Parathyroid adenoma (tissue), 2 donors: ENCODE measurements around the gene CNTNAP2.

ENCODE experiments used
- H2AFZ ChIP-seq: fragments of 300-600 bp; sonication (generic); one replicate; pipeline ENCODE4 v1.7.0; 2017; ENCODE audit warnings: antibody characterized with exemption, mild to moderate bottlenecking
- H3K27ac ChIP-seq: fragments of 300-600 bp; sonication (generic); one replicate; pipeline ENCODE4 v1.7.0; 2017
- H3K27me3 ChIP-seq: fragments of 300-600 bp; sonication (generic); one replicate; pipeline ENCODE4 v1.7.0; 2017; ENCODE audit warnings: low read length; ENCODE audit not compliant: control insufficient read depth, insufficient read depth
- H3K36me3 ChIP-seq: fragments of 300-600 bp; sonication (generic); one replicate; pipeline ENCODE4 v1.7.0; 2017; ENCODE audit warnings: low read length; ENCODE audit not compliant: control insufficient read depth, insufficient read depth
- H3K4me1 ChIP-seq: fragments of 300-600 bp; sonication (generic); one replicate; pipeline ENCODE4 v1.7.0; 2017; ENCODE audit warnings: control low read depth
- H3K4me2 ChIP-seq: fragments of 300-600 bp; sonication (generic); one replicate; pipeline ENCODE4 v1.7.0; 2017; ENCODE audit warnings: low read length
- H3K4me3 ChIP-seq: fragments of 300-600 bp; sonication (generic); one replicate; pipeline ENCODE4 v1.7.0; 2017; ENCODE audit warnings: low read depth, low read length
- H3K79me2 ChIP-seq: fragments of 300-600 bp; sonication (generic); one replicate; pipeline ENCODE4 v1.7.0; 2017; ENCODE audit warnings: control low read depth
- H3K9ac ChIP-seq: fragments of 300-600 bp; sonication (generic); one replicate; pipeline ENCODE4 v1.7.0; 2017; ENCODE audit warnings: mild to moderate bottlenecking
- H3K9me3 ChIP-seq: fragments of 300-600 bp; sonication (generic); one replicate; pipeline ENCODE4 v1.7.0; 2017; ENCODE audit warnings: low read length; ENCODE audit not compliant: control insufficient read depth
- TF ChIP-seq, protein P1 (sequence below): fragments of 300-600 bp; sonication (generic); IDR thresholded peaks from one replicate; pipeline ENCODE4 v1.7.0; 2017; ENCODE audit warnings: antibody characterized with exemption, mild to moderate bottlenecking
- donor health status: primary hyperparathyroidism.

CNTNAP2 gene

DNA sequence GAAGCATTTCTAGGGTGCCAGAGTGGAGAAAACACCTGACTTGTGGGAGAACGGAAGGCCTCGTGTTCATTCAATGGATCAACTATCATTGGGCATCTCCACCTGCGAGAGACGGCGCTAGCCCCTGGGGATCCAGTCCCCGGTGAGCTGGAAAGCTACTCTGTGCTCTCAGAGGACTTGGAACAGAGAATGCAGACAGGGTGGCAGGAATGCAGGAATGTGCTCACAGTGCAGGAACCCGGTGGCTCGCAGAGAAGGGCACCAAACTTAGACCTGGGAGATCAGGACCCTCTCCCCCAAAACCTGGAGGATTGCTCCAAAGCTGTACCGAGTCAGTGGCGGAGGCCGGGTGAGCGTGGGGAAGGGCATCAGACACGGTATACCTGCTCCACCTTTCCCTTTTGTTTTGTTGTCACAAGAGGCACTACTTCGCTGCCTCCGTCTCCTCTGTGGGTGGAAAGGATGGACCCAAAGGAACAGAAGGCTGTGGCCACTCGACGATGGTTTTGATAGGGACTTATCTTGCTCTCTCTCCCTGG is 1905.0 kb downstream of the CNTNAP2 start:
- H2AFZ ChIP-seq: no peak overlapping the region
- H3K36me3 ChIP-seq: no peaks in the 10 kb centered on the region
- no peaks in the 10 kb centered on the region for H3K27me3 ChIP-seq
- no peaks in the 10 kb centered on the region for H3K4me1 ChIP-seq
- no peak overlapping the region for H3K4me3 ChIP-seq
- H3K9ac ChIP-seq: no peak overlapping the region
- no peaks in the 10 kb centered on the region for H3K9me3 ChIP-seq
- no peak overlapping the region for H3K27ac ChIP-seq
- no peaks in the 10 kb centered on the region for H3K79me2 ChIP-seq
- TF ChIP-seq, protein P1, sequence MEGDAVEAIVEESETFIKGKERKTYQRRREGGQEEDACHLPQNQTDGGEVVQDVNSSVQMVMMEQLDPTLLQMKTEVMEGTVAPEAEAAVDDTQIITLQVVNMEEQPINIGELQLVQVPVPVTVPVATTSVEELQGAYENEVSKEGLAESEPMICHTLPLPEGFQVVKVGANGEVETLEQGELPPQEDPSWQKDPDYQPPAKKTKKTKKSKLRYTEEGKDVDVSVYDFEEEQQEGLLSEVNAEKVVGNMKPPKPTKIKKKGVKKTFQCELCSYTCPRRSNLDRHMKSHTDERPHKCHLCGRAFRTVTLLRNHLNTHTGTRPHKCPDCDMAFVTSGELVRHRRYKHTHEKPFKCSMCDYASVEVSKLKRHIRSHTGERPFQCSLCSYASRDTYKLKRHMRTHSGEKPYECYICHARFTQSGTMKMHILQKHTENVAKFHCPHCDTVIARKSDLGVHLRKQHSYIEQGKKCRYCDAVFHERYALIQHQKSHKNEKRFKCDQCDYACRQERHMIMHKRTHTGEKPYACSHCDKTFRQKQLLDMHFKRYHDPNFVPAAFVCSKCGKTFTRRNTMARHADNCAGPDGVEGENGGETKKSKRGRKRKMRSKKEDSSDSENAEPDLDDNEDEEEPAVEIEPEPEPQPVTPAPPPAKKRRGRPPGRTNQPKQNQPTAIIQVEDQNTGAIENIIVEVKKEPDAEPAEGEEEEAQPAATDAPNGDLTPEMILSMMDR: no peak
- no peak overlapping the region for H3K4me2 ChIP-seq

DNA sequence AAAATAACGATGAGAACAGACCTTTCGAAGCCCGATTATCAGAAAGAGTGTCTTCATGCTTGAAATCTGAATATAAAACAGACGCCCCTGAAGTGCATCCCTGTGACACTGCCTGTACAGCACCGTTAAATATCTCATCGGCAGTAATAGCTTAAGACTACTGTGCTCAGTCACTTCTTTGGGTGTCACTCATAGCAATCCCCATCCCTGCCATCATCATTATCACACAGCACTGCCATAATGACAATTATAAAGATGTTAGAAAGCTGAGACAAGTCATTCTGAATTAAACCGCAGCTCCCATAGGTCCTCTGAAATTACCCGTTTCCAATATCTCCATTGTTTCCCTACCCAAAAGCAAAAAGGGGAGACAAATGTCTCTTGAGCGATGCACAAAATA is 1906.2 kb downstream of the CNTNAP2 start:
- no peak overlapping the region for H3K4me2 ChIP-seq
- H3K9me3 ChIP-seq: no peaks in the 10 kb centered on the region
- no peak overlapping the region for H3K9ac ChIP-seq
- no peak overlapping the region for H3K27ac ChIP-seq
- H2AFZ ChIP-seq: no peak overlapping the region
- TF ChIP-seq, protein P1: no peak
- no peak overlapping the region for H3K4me3 ChIP-seq
- no peaks in the 10 kb centered on the region for H3K79me2 ChIP-seq
- no peaks in the 10 kb centered on the region for H3K27me3 ChIP-seq
- no peaks in the 10 kb centered on the region for H3K4me1 ChIP-seq
- no peaks in the 10 kb centered on the region for H3K36me3 ChIP-seq

DNA sequence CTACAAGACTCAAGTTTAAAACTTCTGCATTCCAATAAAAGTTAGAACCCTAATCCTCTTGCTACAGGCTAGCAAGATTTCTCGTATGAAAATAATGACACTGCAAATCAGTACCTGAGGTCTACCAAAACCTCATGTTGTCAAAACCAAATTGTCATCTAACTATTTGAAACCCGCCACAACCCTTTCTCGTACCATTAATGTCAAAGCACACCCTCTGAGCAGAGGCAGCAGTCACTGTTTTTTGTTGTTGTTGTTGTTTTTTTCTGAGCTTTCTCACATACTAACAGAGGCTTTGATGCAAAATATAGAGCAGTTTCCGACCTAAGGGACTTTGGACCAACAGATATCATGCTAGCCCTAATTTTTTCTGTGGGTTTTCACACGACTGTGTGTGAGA is 1910.1 kb downstream of the CNTNAP2 start:
- Histone ChIP-seq H3K9me3 (no peaks in the 10 kb centered on the region), H3K79me2 (no peaks in the 10 kb centered on the region), H3K27ac (no peak overlapping the region), H3K4me1 (no peaks in the 10 kb centered on the region), H3K4me2 (no peak overlapping the region), H2AFZ (no peak overlapping the region), H3K4me3 (no peak overlapping the region), H3K36me3 (no peaks in the 10 kb centered on the region), H3K9ac (no peak overlapping the region), H3K27me3 (no peaks in the 10 kb centered on the region)
- TF ChIP-seq, protein P1: no peak

DNA sequence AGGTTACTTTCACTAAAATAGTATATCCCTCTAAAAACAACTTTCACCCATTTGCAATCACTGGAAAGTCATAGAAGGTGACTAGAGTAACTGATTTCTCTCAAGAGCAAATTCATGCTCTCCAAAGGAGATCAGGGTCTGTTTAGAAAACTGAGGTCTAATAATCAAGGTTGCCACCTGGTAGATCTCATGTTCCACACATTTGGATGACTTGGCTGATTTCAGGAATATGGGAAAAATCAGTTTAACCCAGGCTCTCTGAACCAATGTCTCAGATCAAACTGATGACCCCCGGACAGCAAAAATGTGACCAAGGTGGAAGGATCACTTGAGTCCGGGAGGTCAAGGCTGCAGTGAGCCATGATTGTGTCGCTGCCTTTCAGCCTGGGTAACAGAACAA is 1911.6 kb downstream of the CNTNAP2 start:
- no peak overlapping the region for H2AFZ ChIP-seq
- H3K4me1 ChIP-seq: no peaks in the 10 kb centered on the region
- H3K27ac ChIP-seq: no peak overlapping the region
- H3K9me3 ChIP-seq: no peaks in the 10 kb centered on the region
- no peaks in the 10 kb centered on the region for H3K36me3 ChIP-seq
- TF ChIP-seq, protein P1: no peak
- H3K4me2 ChIP-seq: no peak overlapping the region
- no peaks in the 10 kb centered on the region for H3K79me2 ChIP-seq
- no peaks in the 10 kb centered on the region for H3K27me3 ChIP-seq
- no peak overlapping the region for H3K9ac ChIP-seq
- H3K4me3 ChIP-seq: no peak overlapping the region

DNA sequence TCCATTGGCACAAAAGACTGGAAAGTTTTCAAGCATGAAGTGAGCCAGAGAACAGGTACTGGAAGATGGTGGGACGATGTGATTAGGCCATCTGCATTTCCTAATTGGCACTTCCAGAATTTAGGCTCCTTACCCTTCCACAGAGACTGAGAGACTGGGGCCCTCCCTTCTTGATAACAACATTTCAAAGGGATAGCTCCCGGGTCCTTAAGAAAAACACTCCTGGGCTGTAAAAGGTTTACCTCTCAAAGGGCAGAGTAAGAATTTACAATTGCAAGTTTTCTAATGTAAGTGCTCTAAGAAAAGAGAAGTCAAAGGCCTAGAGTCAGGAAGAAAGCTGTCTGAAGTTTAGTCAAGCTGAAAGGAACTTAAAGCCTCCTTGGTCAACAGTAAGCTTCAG is 1914.4 kb downstream of the CNTNAP2 start:
- no peak overlapping the region for H3K27ac ChIP-seq
- H3K27me3 ChIP-seq: no peaks in the 10 kb centered on the region
- H3K79me2 ChIP-seq: no peaks in the 10 kb centered on the region
- no peak overlapping the region for H3K9ac ChIP-seq
- TF ChIP-seq, protein P1: no peak
- H3K9me3 ChIP-seq: no peaks in the 10 kb centered on the region
- no peak overlapping the region for H2AFZ ChIP-seq
- H3K4me2 ChIP-seq: peak overlapping the region; percentile 1
- H3K36me3 ChIP-seq: no peaks in the 10 kb centered on the region
- H3K4me1 ChIP-seq: no peaks in the 10 kb centered on the region
- no peak overlapping the region for H3K4me3 ChIP-seq
